ENCODE results near the gene PCDHA7. TPM values are rescaled to one million over a fixed set of nuclear protein-coding genes. Genes with fewer than 3 reads are reported as not detected.
"Not testable (repeated sequence)": the region's sequence is repeated elsewhere in the genome, so short reads cannot be mapped to it uniquely, and the experiment has no call there.

PCDHA7 gene
- polyA plus RNA-seq, 1 experiment = 0.09 TPM

- no peak for TF ChIP-seq CTCF (IDR thresholded peaks at IDR 0.05; ENCODE audit: low read depth, low read length)
- POLR2A ChIA-PET = no interaction called here
- H3K9me3 ChIP-seq (ENCODE audit: control insufficient read depth, insufficient read depth, low read length) = peaks cover 22% of the 10 kb centered on the region
- CTCF ChIA-PET = no interaction called here
- no peak for DNase-seq (ENCODE audit: low read depth, low spot score)
- no peak overlapping the region for H3K4me3 ChIP-seq (ENCODE audit: low read depth, low read length)
- no peaks in the 10 kb centered on the region for H3K27me3 ChIP-seq (ENCODE audit: control insufficient read depth, insufficient read depth, low read length)
- no peak overlapping the region for H3K27ac ChIP-seq (ENCODE audit: low read depth, low read length)
Observed at GRCh38 chr5:140869555-140869886, 35.5 kb downstream of the PCDHA7 start.

- ChIA-PET POLR2A (no interaction called here), CTCF (no interaction called here)
- no peak overlapping the region for H3K4me3 ChIP-seq (ENCODE audit: low read depth, low read length)
- TF ChIP-seq CTCF (IDR thresholded peaks at IDR 0.05; ENCODE audit: low read depth, low read length) = no peak
- no peak overlapping the region for H3K27ac ChIP-seq (ENCODE audit: low read depth, low read length)
- H3K9me3 ChIP-seq (ENCODE audit: control insufficient read depth, insufficient read depth, low read length) = peaks cover 26% of the 10 kb centered on the region
- DNase-seq (ENCODE audit: low read depth, low spot score) = no peak
- H3K27me3 ChIP-seq (ENCODE audit: control insufficient read depth, insufficient read depth, low read length) = no peaks in the 10 kb centered on the region
Observed at GRCh38 chr5:140870221-140871201, 36.4 kb downstream of the PCDHA7 start.

GRCh38 chr5:140875085-140876065 lies 41.3 kb downstream of the PCDHA7 start, which contains the start of gene PCDHA12:
PCDHA12 (plus strand) TSS chr5:140875308; CDS start chr5:140875473, 165 bp downstream.
- POLR2A ChIA-PET = no interaction called here
- DNase-seq (ENCODE audit: low read depth, low spot score) = no peak

GRCh38 chr5:140876541-140877261 lies 42.6 kb downstream of the PCDHA7 start:
- POLR2A ChIA-PET; H3K27ac ChIP-seq (ENCODE audit: low read depth, low read length); CTCF ChIA-PET; H3K4me3 ChIP-seq (ENCODE audit: low read depth, low read length); DNase-seq (ENCODE audit: low read depth, low spot score); H3K27me3 ChIP-seq (ENCODE audit: control insufficient read depth, insufficient read depth, low read length): not testable (repeated sequence)
- H3K9me3 ChIP-seq (ENCODE audit: control insufficient read depth, insufficient read depth, low read length) = peaks cover 25% of the 10 kb centered on the region

More at GRCh38 chr5:140875085-140876065, 41.3 kb downstream of the PCDHA7 start, which contains the start of gene PCDHA12:
- Histone ChIP-seq H3K27ac (ENCODE audit: low read depth, low read length) (no peak within 1 kb of the TSS), H3K4me3 (ENCODE audit: low read depth, low read length) (no peak within 1 kb of the TSS), H3K27me3 (ENCODE audit: control insufficient read depth, insufficient read depth, low read length) (no peaks in the 10 kb centered on the region), H3K9me3 (ENCODE audit: control insufficient read depth, insufficient read depth, low read length) (peaks cover 34% of the 10 kb centered on the region)
- no peak for TF ChIP-seq CTCF (IDR thresholded peaks at IDR 0.05; ENCODE audit: low read depth, low read length)
- CTCF ChIA-PET = interaction anchor here (0.5 kb wide), 1 partner anchor 1585 kb away, joined by 3 read pairs; no protein-coding TSS in a partner anchor

GRCh38 chr5:140877262-140877581 lies 43.2 kb downstream of the PCDHA7 start:
- H3K27ac ChIP-seq (ENCODE audit: low read depth, low read length) = no peak overlapping the region
- peaks cover 27% of the 10 kb centered on the region for H3K9me3 ChIP-seq (ENCODE audit: control insufficient read depth, insufficient read depth, low read length)
- POLR2A ChIA-PET = no interaction called here
- no peaks in the 10 kb centered on the region for H3K27me3 ChIP-seq (ENCODE audit: control insufficient read depth, insufficient read depth, low read length)
- no peak for TF ChIP-seq CTCF (IDR thresholded peaks at IDR 0.05; ENCODE audit: low read depth, low read length)
- H3K4me3 ChIP-seq (ENCODE audit: low read depth, low read length) = no peak overlapping the region
- DNase-seq (ENCODE audit: low read depth, low spot score) = no peak
- CTCF ChIA-PET = no interaction called here
